G401 (cell line): ENCODE data around the gene XRCC4. TPM values are rescaled to one million over a fixed set of nuclear protein-coding genes. Genes with fewer than 3 reads are reported as not detected.
"Not testable (repeated sequence)": the region's sequence is repeated elsewhere in the genome, so short reads cannot be mapped to it uniquely, and the experiment has no call there.

Experiments used
- DNase-seq: peaks from one replicate; pipeline ENCODE4 v3.0.0-alpha.2; 2015; ENCODE audit warnings: low spot score
- in situ Hi-C: cut with HindIII; loops from 2 replicates; pipeline ENCODE4 v1.10.0; 2016; ENCODE audit warnings: low sequenced_read_pairs, mixed read lengths
- total RNA-seq: library from RNA; depleted of rRNA; stranded (reverse); fragments of >200 nt; shearing (Covaris generic); gene quantifications from 2 replicates; pipeline ENCODE4 v1.2.3, GENCODE V29; 2014

XRCC4 gene
- total RNA-seq, 1 experiment from 2014 or later, result 17.4 TPM

DNA sequence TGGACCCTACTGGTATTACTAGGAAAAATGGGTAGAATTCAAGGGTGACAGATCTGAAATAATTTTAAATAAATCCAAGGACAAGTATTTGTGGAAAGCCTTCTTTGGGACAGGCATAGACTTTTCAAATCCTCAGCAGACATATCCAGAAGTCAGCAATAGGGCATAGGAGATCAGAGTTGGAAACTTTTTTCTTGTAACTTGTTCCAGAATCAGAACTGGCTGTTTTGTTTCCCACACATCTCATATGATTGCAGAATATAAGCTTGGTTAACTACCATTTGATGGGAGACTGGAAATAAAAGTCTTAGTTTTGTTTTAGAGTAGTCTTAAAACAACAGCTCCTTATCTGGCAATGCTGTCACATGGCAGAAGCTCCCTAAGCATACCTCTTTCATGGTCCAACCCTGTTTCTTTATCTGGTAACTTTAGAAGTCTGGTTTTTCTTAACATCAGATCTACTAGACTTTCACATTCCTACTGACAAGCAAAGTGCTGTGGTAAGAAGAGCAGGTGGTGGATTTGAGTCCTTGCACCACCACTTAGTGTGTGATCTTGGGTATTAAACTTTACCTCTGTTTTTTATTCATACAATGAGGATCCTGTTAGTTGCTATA, 25.1 kb downstream of the XRCC4 start:
- in situ Hi-C loops, result no loop called here
- DNase-seq, result no peak

DNA sequence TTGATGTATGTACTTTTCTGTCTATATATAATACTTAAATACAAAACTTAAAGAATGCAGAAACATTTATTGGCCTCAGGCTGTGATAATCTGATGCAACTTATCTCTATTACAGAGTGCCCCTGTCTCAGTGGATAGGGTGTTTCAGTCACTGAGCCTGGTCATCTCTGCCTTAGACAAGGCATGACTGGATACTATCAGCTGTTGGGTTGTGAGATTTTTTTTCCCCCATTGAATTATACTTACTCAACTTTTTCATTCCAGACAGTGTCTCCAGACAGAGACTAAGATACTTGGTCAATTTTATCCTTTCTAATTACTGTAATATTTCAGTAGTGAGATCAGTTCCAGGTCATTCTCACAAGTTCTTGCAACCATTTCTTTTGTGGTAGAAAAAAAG, 26.7 kb downstream of the XRCC4 start:
- in situ Hi-C loops, result no loop called here
- no peak for DNase-seq

DNA sequence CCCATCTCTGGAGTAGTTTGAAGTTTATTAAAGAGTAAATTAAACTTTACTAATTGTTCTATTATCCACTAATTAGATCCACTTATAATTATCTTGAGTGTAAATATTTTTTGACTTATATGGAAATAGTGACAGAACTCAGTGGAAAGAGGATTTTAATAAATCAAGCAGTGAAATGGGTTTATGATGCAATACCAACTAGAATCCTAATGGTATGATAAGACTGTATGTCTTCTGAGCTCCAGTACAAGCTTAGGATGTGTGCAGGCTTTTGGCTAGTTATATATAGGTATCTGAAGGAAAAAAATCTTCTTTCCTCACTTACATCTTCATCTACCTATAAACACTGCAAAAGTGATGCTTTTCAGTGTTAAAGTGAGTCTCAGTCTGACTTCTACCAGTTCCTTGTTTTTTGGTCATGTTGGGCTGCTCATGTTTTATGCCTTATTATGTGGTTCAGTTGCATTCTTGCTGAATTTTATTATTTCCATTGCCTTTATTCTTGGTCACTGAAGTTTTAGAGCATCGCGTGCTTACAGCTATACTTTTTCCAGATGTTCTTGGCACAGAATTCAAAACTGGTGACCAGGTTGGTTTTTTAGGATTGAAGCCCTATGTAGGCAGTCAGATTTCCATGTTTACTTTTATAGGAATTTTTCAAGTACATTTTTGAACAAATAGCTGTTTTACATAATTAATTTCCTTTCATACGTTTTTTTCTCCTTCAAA, 30.5 kb downstream of the XRCC4 start:
- no peak for DNase-seq
- in situ Hi-C loops, result no loop called here

DNA sequence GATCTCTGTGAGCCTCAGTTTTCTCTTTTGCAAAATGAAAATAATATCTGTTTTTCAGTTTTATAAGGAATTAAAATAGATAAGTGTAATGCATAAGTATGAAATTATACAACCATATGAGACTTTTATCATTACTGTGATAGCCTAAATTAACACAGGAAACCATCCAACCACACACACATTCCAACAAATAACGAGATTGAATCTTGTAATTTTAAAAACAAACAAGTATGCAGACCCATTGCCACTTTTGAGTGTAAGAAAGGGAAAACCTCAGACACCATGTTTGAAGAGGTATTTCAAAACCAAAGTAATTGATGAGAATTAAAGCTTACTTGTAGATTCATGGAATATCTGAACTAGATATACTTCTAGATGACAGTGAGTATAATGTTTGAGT, 32.0 kb downstream of the XRCC4 start:
- in situ Hi-C loops, result no loop called here
- no peak for DNase-seq

DNA sequence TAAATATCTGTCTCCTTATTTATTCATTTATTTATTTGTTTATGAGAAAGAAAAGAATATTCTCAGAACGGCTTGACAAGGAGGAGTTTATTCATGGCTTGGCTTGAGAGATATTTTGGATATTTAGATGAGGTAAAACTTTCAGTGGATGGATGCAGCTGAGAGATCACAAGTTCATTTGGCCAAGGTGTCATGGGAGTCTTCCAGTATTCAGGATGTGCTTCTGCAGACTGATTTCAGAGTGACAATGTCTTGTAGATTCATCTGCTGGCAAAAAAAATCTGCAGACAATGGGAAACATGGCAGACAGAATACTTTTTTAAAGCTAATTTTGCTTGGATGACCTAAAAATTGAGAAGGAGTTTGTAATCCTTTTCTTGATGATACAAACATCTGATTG, 38.5 kb downstream of the XRCC4 start:
- in situ Hi-C loops, result no loop called here

DNA sequence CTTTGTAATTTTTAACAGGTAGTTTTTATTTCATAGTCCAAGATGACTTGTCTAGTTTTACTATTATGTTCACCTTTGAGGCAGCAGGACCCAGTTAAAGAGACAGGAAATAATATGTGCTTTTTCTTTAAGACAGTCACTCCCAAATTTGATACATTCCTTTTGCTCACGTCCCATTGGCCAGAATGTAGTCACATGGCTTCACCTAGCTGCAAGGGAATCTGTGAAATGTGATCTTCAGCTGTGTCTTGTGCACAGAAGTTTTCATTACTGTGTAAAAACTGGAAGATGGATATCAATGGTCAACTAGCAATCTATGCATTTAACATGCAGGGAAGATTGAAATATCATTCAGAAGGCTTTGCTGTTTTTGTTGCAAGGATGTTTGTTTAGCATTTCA, 41.1 kb downstream of the XRCC4 start:
- DNase-seq, result no peak
- in situ Hi-C loops, result no loop called here

More for the DNA sequence above, 38.5 kb downstream of the XRCC4 start:
- no peak for DNase-seq

DNA sequence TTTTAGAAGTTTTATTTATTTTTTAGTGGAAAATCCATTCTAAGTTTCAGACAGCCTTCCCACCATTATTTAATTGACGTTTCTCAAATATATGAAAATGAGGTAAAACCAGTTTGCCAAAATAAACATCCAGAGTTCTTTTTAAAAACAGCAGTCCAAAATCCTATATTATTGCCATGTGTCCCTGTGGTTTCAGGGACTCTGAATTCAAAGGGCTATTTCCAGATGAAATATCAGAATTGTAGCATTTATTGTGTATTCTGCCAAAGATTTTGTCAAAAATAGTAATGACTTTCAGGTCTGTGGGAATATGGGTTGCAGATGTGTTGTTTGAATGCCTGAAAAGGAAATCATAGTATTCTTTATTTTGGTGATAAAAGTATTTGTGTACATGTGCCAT, 41.6 kb downstream of the XRCC4 start:
- in situ Hi-C loops, result no loop called here
- no peak for DNase-seq

DNA sequence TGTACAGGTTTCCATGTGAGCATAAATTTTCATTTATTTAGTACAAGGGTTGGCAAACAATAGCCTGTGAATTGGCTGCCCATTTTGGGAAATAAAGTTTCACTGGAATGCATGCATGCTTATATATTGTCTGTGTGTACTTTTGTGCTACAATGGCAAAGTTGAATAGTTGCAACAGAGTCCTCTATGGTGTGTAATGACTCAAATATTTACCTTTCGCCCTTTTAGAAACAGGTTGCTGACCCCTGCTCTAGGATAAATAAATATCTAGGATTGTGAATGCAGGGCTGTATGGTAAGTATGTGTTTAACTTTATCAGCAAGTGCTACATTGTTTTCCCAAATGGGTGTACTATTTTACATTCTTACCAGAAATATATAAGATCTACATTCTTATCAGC, 47.2 kb downstream of the XRCC4 start:
- DNase-seq, result no peak
- in situ Hi-C loops, result no loop called here

DNA sequence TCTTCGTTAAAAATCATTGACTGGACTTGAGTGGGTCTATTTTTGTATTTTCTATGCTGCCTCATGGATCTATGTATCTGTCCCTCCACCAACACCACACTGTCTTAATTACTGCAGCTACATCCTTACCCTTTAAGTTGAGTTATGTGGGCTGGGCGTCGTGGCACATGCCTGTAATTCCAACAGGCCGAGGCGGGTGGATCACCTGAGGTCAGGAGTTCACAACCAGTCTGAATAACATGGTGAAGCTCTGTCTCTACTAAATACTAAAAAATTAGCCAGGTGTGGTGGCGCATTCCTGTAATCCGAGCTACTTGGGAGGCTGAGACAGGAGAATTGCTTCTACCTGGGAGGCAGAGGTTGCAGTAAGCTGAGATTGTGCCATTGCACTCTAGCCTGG, 48.2 kb downstream of the XRCC4 start:
- no peak for DNase-seq

DNA sequence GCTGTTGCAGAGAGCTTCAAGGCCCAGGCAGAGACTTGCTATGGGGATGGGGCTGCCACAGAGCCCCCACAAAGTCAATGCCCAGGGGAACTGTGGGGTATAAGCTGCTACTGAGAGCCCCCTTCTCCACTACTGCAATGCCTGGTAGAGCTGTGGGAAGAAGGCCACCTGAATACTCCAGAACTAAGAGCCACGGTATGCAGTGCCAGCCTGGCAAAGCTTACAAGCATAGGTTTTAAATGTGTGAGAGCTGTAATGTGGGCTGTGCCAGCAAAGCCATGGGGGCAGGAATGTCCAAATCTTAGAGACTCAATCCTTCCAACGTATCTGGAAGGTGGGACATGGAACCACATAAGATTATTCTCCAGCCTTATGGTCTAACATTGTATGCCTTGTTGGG, 49.2 kb downstream of the XRCC4 start:
- DNase-seq, result no peak
- in situ Hi-C loops, result no loop called here

More for the DNA sequence above, 48.2 kb downstream of the XRCC4 start:
- in situ Hi-C loops, result no loop called here

DNA sequence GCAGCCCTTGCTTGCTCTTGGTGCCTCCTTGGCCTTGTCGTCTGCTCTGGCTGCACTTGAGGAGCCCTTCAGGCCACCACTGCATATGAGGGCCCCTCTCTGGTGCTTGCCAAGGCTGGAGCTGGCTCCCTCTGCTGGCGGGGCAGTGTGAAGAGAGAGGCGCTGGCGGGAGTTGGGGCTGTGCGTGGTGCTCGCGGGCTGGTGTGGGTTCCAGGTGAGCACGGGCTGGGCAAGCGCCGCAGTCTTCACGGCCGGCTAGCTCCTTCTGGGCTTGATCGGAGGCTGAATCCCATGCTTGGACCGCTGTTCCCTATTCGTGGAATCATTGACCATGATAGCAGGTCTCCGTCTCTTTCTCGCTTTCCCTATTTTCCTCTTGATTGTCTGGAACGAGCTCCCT, 56.5 kb downstream of the XRCC4 start:
- DNase-seq, result no peak
- in situ Hi-C loops, result no loop called here

DNA sequence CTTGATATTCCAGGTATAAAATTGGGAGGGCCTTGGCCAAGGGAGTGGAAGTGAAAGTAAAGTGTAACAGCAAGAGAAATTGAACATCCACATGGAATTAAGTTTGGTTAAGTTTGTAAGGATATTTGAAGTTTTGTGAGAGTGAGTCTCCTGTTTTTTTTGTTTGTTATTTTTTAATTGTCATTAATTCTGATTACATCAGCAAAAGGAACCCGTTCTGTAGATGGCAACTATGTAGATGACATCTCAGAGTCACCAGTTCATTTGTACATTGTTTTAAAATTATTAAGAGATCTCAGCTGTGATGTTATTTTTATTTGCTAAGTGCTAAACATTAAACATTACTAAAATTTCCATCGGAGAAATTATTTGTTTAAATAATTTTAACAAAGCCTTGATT, 65.2 kb downstream of the XRCC4 start:
- DNase-seq, result no peak
- in situ Hi-C loops, result no loop called here

DNA sequence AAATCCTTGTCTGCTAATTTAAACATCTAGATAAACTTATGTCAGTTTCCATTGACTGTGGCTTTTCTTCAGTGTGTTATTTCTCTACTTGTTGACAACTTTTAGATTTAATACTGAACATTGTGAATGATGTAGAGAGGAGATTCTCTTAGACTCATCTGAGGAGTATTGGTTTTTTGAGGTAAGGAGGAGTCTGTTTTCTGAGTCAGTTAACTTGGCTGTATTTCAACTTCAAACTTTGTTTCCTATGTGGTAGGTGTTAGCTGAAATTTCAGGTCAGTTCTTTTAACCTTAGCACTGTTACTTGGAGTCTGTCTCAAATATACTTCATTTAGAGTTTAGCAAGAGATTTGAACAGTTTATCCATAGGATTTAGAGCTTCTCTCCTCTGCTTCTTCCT, 67.9 kb downstream of the XRCC4 start:
- no peak for DNase-seq
- in situ Hi-C loops, result no loop called here

DNA sequence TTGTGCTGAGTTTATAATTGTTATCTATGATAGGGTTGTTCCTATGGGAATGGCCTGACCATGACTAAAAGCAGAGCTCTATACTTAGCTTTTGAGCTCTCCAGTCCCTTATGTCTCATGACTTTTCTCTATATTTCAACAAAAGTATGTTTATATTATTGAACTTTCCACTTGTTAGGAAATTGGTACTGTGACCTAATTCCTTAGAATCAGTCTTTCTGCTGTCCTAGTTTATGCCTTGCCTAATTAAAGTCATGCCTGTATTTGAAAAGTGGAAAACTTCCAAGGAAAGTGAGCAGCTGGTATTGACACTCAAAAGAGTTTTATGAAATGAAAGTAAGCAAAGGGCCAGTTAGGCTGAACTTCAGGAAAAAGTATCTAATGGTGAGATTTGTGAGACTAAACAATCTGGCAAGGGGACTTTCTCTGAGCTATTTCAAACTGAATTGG, 68.6 kb downstream of the XRCC4 start:
- peak; percentile 24 for DNase-seq

DNA sequence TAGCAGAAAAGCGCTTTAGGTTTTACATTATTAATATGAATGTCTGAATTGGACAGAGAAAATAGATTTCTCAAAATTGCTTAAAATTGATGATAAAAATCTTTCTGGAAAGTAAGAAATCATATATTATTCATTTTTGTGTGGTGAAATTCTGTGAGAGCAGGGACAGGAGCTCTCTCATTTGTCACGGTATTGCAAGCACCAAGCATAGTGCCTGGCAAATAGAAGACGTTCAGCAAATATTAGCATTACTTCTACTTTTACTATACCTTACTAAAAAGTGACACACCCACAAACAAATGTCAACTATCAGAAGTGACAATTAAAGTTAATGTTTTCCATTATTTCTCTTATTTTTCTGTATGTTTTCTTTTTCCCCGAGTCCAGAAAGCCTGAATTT, 69.1 kb downstream of the XRCC4 start:
- in situ Hi-C loops, result no loop called here
- DNase-seq, result no peak

More for the DNA sequence above, 68.6 kb downstream of the XRCC4 start:
- in situ Hi-C loops, result no loop called here

DNA sequence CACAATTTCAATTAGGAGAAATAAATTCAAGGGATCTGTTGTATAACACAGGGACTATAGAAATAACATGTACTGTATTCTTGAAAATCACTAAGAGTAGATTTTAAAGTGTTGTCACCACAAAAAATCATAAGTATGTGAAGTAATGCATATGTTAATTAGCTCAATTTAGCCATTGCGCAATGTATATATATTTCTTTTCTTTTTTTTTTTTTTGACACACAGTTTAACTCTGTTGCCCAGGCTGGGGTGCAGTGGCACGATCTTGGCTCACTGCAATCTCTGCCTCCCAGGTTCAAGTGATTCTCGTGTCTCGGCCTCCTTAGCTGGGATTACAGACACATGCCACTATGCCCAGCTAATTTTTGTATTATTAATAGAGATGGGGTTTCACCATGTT, 70.2 kb downstream of the XRCC4 start:
- in situ Hi-C loops, result no loop called here
- DNase-seq, result no peak

DNA sequence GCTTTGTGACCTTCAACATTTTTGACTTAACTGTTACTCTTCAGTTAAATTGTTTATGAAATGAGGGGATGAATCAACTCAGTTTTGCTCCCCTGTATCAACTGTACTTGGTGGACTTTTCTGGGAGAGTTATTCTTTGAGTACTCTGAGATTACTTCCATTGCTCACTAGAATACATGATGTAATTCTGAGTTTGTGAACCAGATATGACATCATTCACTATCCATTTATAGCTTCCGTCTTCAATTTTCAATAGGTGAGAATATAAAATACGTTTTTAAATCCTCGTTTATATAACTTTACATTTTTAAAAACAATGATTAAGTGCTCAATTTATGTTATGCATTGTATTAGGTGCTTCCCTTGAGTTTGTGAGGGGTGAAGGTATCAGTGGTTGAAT, 71.0 kb downstream of the XRCC4 start:
- in situ Hi-C loops, result no loop called here
- DNase-seq, result no peak

DNA sequence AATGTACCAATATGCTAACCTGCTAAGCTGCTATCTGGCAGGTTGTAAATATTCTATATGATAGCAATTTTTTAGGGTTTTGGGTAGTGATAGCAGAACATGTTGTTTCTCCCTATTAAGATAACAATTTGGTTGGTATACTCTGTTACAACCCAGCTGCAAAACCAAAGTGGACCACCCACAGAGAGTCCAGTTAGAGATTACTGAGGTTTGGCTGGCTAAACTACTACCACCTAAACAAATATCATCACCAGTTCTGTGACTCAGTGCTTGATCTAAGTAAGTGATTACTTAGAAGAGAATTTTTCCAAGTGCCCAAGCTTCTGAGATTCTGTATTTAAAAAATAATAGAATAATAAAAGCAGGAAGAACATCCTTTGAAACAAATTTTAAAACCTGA, 72.3 kb downstream of the XRCC4 start:
- in situ Hi-C loops, result no loop called here

DNA sequence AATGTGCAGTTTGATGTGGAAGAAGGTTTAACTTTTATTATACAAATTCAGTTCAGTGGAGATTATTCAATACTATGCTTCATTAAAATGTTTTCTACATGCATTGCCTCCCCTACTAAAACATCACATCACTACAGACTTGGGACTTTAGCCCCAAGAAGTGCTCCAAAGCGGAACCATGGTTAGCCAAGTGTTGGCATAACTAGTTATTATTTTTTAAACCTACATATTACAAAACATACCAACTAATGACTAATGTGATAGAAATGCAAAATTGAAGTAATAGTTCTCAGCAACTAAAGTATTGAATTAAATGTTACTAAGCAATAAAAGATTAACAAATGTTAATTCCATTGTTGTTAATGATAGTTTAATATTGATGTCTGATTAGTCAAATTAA, 74.5 kb downstream of the XRCC4 start:
- in situ Hi-C loops, result no loop called here
- DNase-seq, result no peak

More for the DNA sequence above, 72.3 kb downstream of the XRCC4 start:
- DNase-seq, result no peak

DNA sequence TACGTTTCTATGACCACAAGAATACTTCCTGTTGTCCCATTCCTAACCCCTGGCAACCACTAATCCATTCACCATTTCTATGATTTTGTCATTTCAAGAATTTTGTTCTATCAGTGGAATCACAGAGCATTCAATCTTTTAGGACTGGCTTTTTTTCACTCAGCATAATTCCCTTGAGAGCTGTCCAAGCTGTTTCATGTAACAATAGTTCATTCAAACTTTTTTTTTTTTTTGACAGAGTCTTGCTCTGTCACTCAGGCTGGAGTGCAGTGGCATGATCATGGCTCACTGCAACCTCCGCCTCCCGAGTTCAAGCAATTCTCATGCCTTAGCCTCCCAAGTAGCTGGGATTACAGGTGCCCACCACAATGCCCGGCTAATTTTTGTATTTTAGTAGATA, 75.6 kb downstream of the XRCC4 start:
- in situ Hi-C loops, DNase-seq: not testable (repeated sequence)

DNA sequence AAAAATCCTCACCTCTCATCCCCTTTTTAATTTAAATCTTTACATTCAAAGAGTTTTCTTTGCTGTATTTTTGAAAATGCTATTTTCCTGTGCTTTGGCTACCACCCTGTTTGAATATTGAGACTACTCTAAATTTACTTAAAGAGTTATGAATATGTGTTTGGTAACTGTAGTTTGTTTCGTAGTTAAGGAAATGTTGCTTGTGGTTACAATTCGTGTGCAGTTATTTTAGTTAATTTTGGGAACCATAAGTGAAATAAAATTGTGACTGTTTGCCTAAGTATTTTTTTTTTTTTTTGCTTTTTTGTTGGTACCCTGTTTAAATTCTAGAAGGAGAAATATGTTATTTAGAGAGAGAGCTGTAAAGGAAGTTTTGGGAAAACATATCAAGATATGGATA, 78.7 kb downstream of the XRCC4 start:
- no peak for DNase-seq
- in situ Hi-C loops, result no loop called here
